HL-60 (cell line): Measurements from ENCODE around the gene KCNT1.

Source experiments
- DNase-seq, 2 experiments: peaks; one replicate each; pipeline ENCODE4 v3.0.0-alpha.2; 2010 to 2020; ENCODE audit warnings: low read depth in 1 of 2, low spot score in 1 of 2
- H3K27ac ChIP-seq: fragments of 250-450 bp; sonication (Bioruptor Pico); replicated peaks from 2 replicates; pipeline ENCODE4 v1.5.1; 2020; ENCODE audit warnings: mild to moderate bottlenecking, moderate library complexity
- H3K27me3 ChIP-seq: fragments of 250-450 bp; sonication (Bioruptor Pico); 2 replicates; pipeline ENCODE4 v1.5.1; 2021; ENCODE audit warnings: mild to moderate bottlenecking, moderate library complexity; ENCODE audit not compliant: insufficient read depth, poor library complexity, severe bottlenecking
- H3K4me3 ChIP-seq: replicated peaks from 2 replicates; pipeline ENCODE4 v1.5.1; 2011; ENCODE audit warnings: mild to moderate bottlenecking, control low read depth, low read length; ENCODE audit not compliant: insufficient read depth
- GABPA ChIP-seq: IDR thresholded peaks from 2 replicates; pipeline ENCODE4 v1.6.1; 2012; ENCODE audit warnings: low read depth
- POLR2AphosphoS5 ChIP-seq: IDR thresholded peaks from 2 replicates; pipeline ENCODE4 v1.6.1; 2012; ENCODE audit warnings: low read depth
- SPI1 ChIP-seq: IDR thresholded peaks from 2 replicates; pipeline ENCODE4 v1.6.1; 2012; ENCODE audit warnings: low read depth, mild to moderate bottlenecking, borderline replicate concordance
- TF ChIP-seq, protein P1 (sequence below): IDR thresholded peaks from one replicate; pipeline ENCODE4 v1.5.1; 2011; ENCODE audit warnings: low read length, control low read depth, inconsistent platforms; ENCODE audit not compliant: insufficient read depth
- TF ChIP-seq, protein P2 (sequence below): IDR thresholded peaks from 2 replicates; pipeline ENCODE4 v1.6.1; 2012; ENCODE audit warnings: low read depth; ENCODE audit not compliant: insufficient replicate concordance

The KCNT1 gene

DNA sequence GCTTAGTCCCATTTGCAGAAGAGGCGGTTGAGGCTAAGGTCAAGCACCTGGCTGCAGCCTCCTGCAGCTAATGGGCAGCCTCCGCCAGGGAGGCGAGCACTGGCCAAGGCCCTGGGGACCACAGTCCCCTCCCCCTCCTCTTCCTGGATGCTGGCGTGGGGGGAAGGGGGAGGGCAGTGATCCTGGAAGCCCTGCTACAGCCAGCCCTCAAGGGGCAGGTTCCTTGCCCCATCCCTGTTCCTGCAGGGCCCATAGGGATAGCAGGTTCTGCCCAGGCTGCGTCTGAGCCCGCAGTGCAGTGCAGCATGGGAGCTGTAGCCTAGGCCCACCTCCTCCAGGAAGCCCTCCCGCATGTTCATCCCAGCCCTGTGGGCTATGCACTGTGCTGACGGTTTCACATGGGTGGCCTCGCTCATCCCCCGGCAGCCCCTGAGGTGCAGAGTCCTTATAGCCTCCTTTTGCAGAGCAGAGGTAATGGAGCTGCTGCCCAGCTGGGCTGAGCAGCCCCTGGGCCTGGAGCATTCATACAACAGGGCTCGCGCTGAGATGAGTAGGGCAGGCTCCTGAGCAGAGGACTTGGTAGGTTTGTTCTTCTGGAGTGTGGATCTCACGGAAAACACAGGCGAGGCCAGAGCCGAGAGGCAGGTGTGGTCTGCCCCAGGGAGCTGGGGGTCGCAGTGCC lies 36.0 kb downstream of the KCNT1 start:
- Histone ChIP-seq H3K4me3 (no peak overlapping the region), H3K27me3 (peaks cover 18% of the 10 kb centered on the region), H3K27ac (no peak overlapping the region)
- DNase-seq = no peak
- TF ChIP-seq POLR2AphosphoS5 (no peak), GABPA (no peak), SPI1 (no peak)
- TF ChIP-seq, protein P1, sequence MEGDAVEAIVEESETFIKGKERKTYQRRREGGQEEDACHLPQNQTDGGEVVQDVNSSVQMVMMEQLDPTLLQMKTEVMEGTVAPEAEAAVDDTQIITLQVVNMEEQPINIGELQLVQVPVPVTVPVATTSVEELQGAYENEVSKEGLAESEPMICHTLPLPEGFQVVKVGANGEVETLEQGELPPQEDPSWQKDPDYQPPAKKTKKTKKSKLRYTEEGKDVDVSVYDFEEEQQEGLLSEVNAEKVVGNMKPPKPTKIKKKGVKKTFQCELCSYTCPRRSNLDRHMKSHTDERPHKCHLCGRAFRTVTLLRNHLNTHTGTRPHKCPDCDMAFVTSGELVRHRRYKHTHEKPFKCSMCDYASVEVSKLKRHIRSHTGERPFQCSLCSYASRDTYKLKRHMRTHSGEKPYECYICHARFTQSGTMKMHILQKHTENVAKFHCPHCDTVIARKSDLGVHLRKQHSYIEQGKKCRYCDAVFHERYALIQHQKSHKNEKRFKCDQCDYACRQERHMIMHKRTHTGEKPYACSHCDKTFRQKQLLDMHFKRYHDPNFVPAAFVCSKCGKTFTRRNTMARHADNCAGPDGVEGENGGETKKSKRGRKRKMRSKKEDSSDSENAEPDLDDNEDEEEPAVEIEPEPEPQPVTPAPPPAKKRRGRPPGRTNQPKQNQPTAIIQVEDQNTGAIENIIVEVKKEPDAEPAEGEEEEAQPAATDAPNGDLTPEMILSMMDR = no peak
- TF ChIP-seq, protein P2, sequence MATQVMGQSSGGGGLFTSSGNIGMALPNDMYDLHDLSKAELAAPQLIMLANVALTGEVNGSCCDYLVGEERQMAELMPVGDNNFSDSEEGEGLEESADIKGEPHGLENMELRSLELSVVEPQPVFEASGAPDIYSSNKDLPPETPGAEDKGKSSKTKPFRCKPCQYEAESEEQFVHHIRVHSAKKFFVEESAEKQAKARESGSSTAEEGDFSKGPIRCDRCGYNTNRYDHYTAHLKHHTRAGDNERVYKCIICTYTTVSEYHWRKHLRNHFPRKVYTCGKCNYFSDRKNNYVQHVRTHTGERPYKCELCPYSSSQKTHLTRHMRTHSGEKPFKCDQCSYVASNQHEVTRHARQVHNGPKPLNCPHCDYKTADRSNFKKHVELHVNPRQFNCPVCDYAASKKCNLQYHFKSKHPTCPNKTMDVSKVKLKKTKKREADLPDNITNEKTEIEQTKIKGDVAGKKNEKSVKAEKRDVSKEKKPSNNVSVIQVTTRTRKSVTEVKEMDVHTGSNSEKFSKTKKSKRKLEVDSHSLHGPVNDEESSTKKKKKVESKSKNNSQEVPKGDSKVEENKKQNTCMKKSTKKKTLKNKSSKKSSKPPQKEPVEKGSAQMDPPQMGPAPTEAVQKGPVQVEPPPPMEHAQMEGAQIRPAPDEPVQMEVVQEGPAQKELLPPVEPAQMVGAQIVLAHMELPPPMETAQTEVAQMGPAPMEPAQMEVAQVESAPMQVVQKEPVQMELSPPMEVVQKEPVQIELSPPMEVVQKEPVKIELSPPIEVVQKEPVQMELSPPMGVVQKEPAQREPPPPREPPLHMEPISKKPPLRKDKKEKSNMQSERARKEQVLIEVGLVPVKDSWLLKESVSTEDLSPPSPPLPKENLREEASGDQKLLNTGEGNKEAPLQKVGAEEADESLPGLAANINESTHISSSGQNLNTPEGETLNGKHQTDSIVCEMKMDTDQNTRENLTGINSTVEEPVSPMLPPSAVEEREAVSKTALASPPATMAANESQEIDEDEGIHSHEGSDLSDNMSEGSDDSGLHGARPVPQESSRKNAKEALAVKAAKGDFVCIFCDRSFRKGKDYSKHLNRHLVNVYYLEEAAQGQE = no peak

DNA sequence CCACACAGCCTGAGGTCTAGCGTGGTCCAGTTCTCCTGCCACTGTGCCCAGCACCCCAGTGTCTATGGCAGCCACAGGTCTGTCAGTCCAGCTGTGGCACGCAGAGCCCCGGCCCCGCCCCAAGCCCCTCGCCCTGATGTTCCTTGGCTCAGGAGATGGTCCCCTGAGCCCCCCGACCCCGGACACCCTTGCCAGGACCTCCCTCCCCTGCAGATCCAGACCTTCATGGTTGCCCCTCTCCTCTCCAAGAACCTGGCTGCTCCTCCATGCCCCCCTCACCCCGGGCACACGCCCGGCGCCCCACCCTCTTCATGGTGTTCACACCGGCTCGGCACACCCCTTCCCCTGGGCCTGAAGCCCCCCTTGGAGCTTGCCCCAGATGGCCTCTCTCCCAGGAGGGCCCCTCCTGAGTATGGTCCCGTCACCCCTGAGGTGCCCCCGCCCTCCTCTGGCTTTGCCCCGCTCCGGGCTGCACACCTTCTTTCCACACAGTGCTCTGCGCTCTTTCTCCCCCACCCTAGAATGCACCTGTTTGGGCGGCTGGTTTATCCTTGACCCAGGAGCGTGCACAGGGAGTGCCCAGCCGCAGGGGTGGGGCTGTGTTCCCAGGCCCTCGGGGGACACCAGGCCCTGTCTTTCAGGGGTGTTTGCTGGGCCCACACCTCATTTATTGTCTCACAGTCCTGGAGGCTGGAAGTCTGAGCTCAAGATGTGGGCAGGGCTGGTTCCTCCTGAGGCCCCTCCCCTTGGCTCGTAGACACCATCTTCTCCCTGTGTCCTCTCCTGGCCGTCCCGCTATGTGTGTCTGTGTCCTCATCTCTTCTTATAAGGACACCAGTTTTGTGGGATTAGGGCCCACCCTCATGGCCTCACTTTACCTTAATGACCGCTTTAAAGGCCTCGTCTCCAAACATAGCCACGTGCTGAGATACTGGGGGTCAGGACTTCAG lies 37.6 kb downstream of the KCNT1 start:
- no peak overlapping the region for H3K4me3 ChIP-seq
- peaks cover 18% of the 10 kb centered on the region for H3K27me3 ChIP-seq
- TF ChIP-seq, protein P1 = no peak
- TF ChIP-seq POLR2AphosphoS5 (no peak), SPI1 (no peak), GABPA (no peak)
- TF ChIP-seq, protein P2 = no peak
- H3K27ac ChIP-seq = no peak overlapping the region
- no peak for DNase-seq

DNA sequence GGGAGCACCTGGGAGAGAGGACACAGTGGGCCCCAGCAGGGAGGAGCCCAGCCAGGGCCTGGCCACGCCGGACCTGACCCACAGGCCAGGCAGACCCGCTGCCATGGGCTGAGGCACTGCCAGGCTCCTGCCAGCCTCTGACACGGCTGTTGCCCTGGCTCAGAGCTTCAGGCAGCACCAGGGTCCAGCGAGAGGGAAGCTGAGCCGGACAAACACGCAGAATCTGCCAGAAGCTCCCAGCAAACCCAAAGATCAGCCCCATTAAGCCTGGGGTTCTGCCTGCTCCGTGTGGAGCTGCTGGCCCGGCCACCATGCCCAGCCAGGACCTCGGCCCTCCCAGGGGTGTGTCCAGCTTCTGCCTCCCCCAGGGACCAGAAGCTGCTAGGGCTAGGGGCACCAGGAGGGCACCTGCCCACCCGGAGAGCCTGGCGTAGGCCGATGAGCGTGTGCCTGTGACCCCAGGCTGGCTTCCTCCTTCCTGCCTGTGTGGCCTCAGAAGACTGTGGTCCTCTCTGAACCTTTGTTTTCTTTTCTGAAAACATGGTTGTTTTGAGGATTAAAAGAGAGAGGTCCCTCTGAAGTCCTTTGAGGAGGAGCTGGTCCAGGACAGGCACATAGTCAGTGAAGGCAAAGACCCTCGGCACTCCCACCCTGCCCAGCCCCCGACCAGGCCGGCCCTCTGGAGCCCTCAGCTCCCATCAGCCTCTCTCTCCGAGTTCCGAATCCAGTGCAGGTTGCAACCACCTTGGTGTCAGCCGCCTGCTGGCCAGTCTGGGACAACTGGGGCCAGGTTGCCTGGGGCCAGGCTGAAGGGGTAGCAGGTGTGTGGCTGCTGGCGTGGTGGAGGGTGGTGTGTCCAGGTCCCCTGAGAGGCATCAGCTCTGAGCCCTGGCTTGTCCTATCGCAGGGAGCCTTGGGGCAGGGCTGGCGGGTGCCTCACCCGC lies 39.6 kb downstream of the KCNT1 start:
- no peak overlapping the region for H3K4me3 ChIP-seq
- DNase-seq = no peak
- H3K27ac ChIP-seq = no peak overlapping the region
- H3K27me3 ChIP-seq = peaks cover 12% of the 10 kb centered on the region
- TF ChIP-seq POLR2AphosphoS5 (no peak), GABPA (no peak), SPI1 (no peak)
- TF ChIP-seq, protein P2 = no peak
- TF ChIP-seq, protein P1 = no peak
